ENCODE data around the gene TXNRD2.

- no peak for TF ChIP-seq POLR2AphosphoS5 (IDR thresholded peaks at IDR 0.05; ENCODE audit: low read depth, low read length)
- TF ChIP-seq FOXP2 (optimal IDR thresholded peaks at IDR 0.05; ENCODE audit: borderline replicate concordance, extremely low read depth, extremely low read length, insufficient read depth): no peak
- TF ChIP-seq REST (IDR thresholded peaks at IDR 0.05; ENCODE audit: insufficient read depth in 1 of 2, low read depth in 2 of 2, low read length in 2 of 2): no peak
- no peak for TF ChIP-seq TAF1 (IDR thresholded peaks at IDR 0.05; ENCODE audit: borderline replicate concordance, insufficient read depth, low read length)
Measured at GRCh38 chr22:19917389-19918138, 24.1 kb downstream of the TXNRD2 start.
